NT2/D1 (cell line): ENCODE data around the gene TMEM203.

Source experiments
- DNase-seq: peaks from one replicate; pipeline ENCODE4 v3.0.0-alpha.2; 2011; ENCODE audit warnings: low read depth, low spot score
- H3K27me3 ChIP-seq: 2 replicates; pipeline ENCODE4 v1.6.0; 2011; ENCODE audit warnings: mild to moderate bottlenecking; ENCODE audit not compliant: insufficient read length, insufficient read depth
- H3K36me3 ChIP-seq: 2 replicates; pipeline ENCODE4 v1.6.1; 2011; ENCODE audit warnings: mild to moderate bottlenecking, low read length, mixed read lengths; ENCODE audit not compliant: insufficient read depth, insufficient read length
- H3K4me1 ChIP-seq: 2 replicates; pipeline ENCODE4 v1.5.1; 2011; ENCODE audit not compliant: insufficient read depth, insufficient read length
- H3K4me3 ChIP-seq: 2 replicates; pipeline ENCODE4 v1.5.1; 2011; ENCODE audit warnings: low read depth; ENCODE audit not compliant: insufficient read length
- H3K9ac ChIP-seq: 2 replicates; pipeline ENCODE4 v1.6.0; 2011; ENCODE audit warnings: low read depth; ENCODE audit not compliant: insufficient read length
- H3K9me3 ChIP-seq: 2 replicates; pipeline ENCODE4 v1.5.1; 2011; ENCODE audit warnings: mild to moderate bottlenecking, low read length; ENCODE audit not compliant: insufficient read depth
- SUZ12 ChIP-seq: IDR thresholded peaks from 2 replicates; pipeline ENCODE4 v1.6.1; 2011; ENCODE audit not compliant: insufficient read length, insufficient read depth; ENCODE audit errors: extremely low read depth
- YY1 ChIP-seq: IDR thresholded peaks from 2 replicates; pipeline ENCODE4 v1.6.1; 2011; ENCODE audit not compliant: insufficient read length, insufficient read depth
- ZNF274 ChIP-seq: IDR thresholded peaks from 2 replicates; pipeline ENCODE4 v1.6.1; 2011; ENCODE audit warnings: mild to moderate bottlenecking, low read depth, low read length

TMEM203 gene

GRCh38 chr9:137214620-137215019, 9.2 kb upstream of the TMEM203 start:
- H3K36me3 ChIP-seq = peaks cover 94% of the 10 kb centered on the region
- no peak overlapping the region for H3K9ac ChIP-seq
- TF ChIP-seq SUZ12 (no peak), ZNF274 (no peak), YY1 (no peak)
- no peaks in the 10 kb centered on the region for H3K27me3 ChIP-seq
- no peak for DNase-seq
- H3K4me3 ChIP-seq = no peak overlapping the region
- H3K9me3 ChIP-seq = no peaks in the 10 kb centered on the region
- H3K4me1 ChIP-seq = peaks cover 18% of the 10 kb centered on the region

- H3K27me3 ChIP-seq = no peaks in the 10 kb centered on the region
- H3K4me3 ChIP-seq = no peak overlapping the region
- H3K9ac ChIP-seq = no peak overlapping the region
- H3K4me1 ChIP-seq = peaks cover 9% of the 10 kb centered on the region
- TF ChIP-seq SUZ12 = no peak
- TF ChIP-seq YY1 = no peak
- TF ChIP-seq ZNF274 = no peak
- DNase-seq = no peak
- H3K36me3 ChIP-seq = peaks cover 97% of the 10 kb centered on the region
- no peaks in the 10 kb centered on the region for H3K9me3 ChIP-seq
Observed at GRCh38 chr9:137213160-137214060, 8.0 kb upstream of the TMEM203 start.

- Histone ChIP-seq H3K9me3 (no peaks in the 10 kb centered on the region), H3K27me3 (no peaks in the 10 kb centered on the region), H3K4me1 (peaks cover 7% of the 10 kb centered on the region), H3K4me3 (no peak overlapping the region), H3K36me3 (peaks cover 94% of the 10 kb centered on the region), H3K9ac (no peak overlapping the region)
- no peak for DNase-seq
- TF ChIP-seq ZNF274 (no peak), YY1 (no peak), SUZ12 (no peak)
Observed at GRCh38 chr9:137212520-137212919, 7.1 kb upstream of the TMEM203 start.

GRCh38 chr9:137211532-137211931, 6.1 kb upstream of the TMEM203 start:
- TF ChIP-seq YY1 (no peak), ZNF274 (no peak), SUZ12 (no peak)
- Histone ChIP-seq H3K9me3 (no peaks in the 10 kb centered on the region), H3K4me1 (peaks cover 14% of the 10 kb centered on the region), H3K9ac (no peak overlapping the region), H3K4me3 (no peak overlapping the region), H3K36me3 (peaks cover 94% of the 10 kb centered on the region), H3K27me3 (no peaks in the 10 kb centered on the region)
- DNase-seq = no peak

- TF ChIP-seq YY1 = no peak
- H3K4me1 ChIP-seq = peaks cover 15% of the 10 kb centered on the region
Observed at GRCh38 chr9:137206602-137207001, 1.2 kb upstream of the TMEM203 start.

GRCh38 chr9:137204731-137205125, 720 bp downstream of the TMEM203 start:
- H3K36me3 ChIP-seq = peaks cover 45% of the 10 kb centered on the region
- TF ChIP-seq ZNF274 = no peak
- TF ChIP-seq YY1 = no peak
- TF ChIP-seq SUZ12 = no peak
- no peak for DNase-seq
- no peaks in the 10 kb centered on the region for H3K27me3 ChIP-seq
- peak overlapping the region; percentile 99 for H3K4me3 ChIP-seq
- peak overlapping the region; percentile 97 for H3K9ac ChIP-seq
- H3K9me3 ChIP-seq = no peaks in the 10 kb centered on the region
- peaks cover 17% of the 10 kb centered on the region for H3K4me1 ChIP-seq

More at GRCh38 chr9:137206602-137207001, 1.2 kb upstream of the TMEM203 start:
- no peaks in the 10 kb centered on the region for H3K9me3 ChIP-seq
- peaks cover 61% of the 10 kb centered on the region for H3K36me3 ChIP-seq
- H3K9ac ChIP-seq = peak overlapping the region; percentile 62
- H3K4me3 ChIP-seq = peak overlapping the region; percentile 99
- no peaks in the 10 kb centered on the region for H3K27me3 ChIP-seq
- no peak for DNase-seq

GRCh38 chr9:137202966-137203365, 2.5 kb downstream of the TMEM203 start:
- Histone ChIP-seq H3K27me3 (no peaks in the 10 kb centered on the region), H3K36me3 (peaks cover 34% of the 10 kb centered on the region), H3K4me3 (no peak overlapping the region), H3K4me1 (peaks cover 26% of the 10 kb centered on the region), H3K9me3 (no peaks in the 10 kb centered on the region), H3K9ac (peak overlapping the region; percentile 53)
- no peak for DNase-seq
- TF ChIP-seq ZNF274 (no peak), YY1 (no peak), SUZ12 (no peak)
